HFF-Myc (cell line): ENCODE results near the gene RRP1B.
A peak's percentile ranks its signal among the peaks of the same experiment; 100 is the strongest.

Experiments used
- DNase-seq: peaks from one replicate; pipeline ENCODE4 v3.0.0-alpha.2; 2011; ENCODE audit warnings: low read depth; ENCODE audit errors: extremely low read depth
- H3K4me3 ChIP-seq: replicated peaks from 2 replicates; pipeline ENCODE4 v1.5.1; 2011; ENCODE audit warnings: low read depth, mild to moderate bottlenecking, control low read depth, low read length
- CTCF ChIP-seq: IDR thresholded peaks from 2 replicates; pipeline ENCODE4 v1.5.1; 2012; ENCODE audit warnings: mild to moderate bottlenecking, low read depth, low read length, control low read depth; ENCODE audit errors: missing control alignments

RRP1B gene

GRCh38 chr21:43721939-43722338 lies 62.6 kb downstream of the RRP1B start:
- H3K4me3 ChIP-seq, result no peak overlapping the region
- no peak for DNase-seq
- TF ChIP-seq CTCF, result no peak

GRCh38 chr21:43723648-43724047 lies 64.3 kb downstream of the RRP1B start:
- DNase-seq, result no peak
- no peak overlapping the region for H3K4me3 ChIP-seq
- TF ChIP-seq CTCF, result no peak

- no peak for DNase-seq
- TF ChIP-seq CTCF, result no peak
- H3K4me3 ChIP-seq, result no peak overlapping the region
Observed at GRCh38 chr21:43726686-43727518, 67.5 kb downstream of the RRP1B start.

- DNase-seq, result no peak
- TF ChIP-seq CTCF, result no peak
- peak overlapping the region; percentile 65 for H3K4me3 ChIP-seq
Observed at GRCh38 chr21:43727519-43728153, 68.3 kb downstream of the RRP1B start.

- peak overlapping the region; percentile 65 for H3K4me3 ChIP-seq
- no peak for TF ChIP-seq CTCF
- DNase-seq, result no peak
Observed at GRCh38 chr21:43728154-43728466, 68.8 kb downstream of the RRP1B start.

- H3K4me3 ChIP-seq, result peak overlapping the region; percentile 65
- peak; percentile 85 for DNase-seq
- TF ChIP-seq CTCF, result peak; percentile 21
Observed at GRCh38 chr21:43728467-43729390, 69.4 kb downstream of the RRP1B start.
